GM18909 (cell line): ENCODE measurements around the gene FOXL3.

Experiments used
- ATAC-seq: cut with Tn5 transposase; IDR thresholded peaks from one replicate; pipeline ENCODE4 v1.9.1; 2021; ENCODE audit warnings: mild to moderate bottlenecking; ENCODE audit not compliant: unreplicated experiment, poor library complexity

The FOXL3 gene

GRCh38 chr7:318878-319661, 29.1 kb downstream of the FOXL3 start:
- ATAC-seq = no peak

GRCh38 chr7:320297-320696, 30.3 kb downstream of the FOXL3 start:
- ATAC-seq = no peak

- ATAC-seq = no peak
These were observed 32.2 kb downstream of the FOXL3 start for GRCh38 chr7:322111-322671.

- ATAC-seq = no peak
These were observed 32.7 kb downstream of the FOXL3 start for GRCh38 chr7:322708-323111.

- ATAC-seq = no peak
These were observed 33.4 kb downstream of the FOXL3 start for GRCh38 chr7:323410-323809.

GRCh38 chr7:324011-324410, 34.0 kb downstream of the FOXL3 start:
- no peak for ATAC-seq

GRCh38 chr7:325051-325798, 35.3 kb downstream of the FOXL3 start:
- ATAC-seq = no peak

GRCh38 chr7:325811-326210, 35.8 kb downstream of the FOXL3 start:
- no peak for ATAC-seq

- ATAC-seq = no peak
These were observed 36.3 kb downstream of the FOXL3 start for GRCh38 chr7:326273-326672.

GRCh38 chr7:326809-327232, 36.9 kb downstream of the FOXL3 start:
- no peak for ATAC-seq

GRCh38 chr7:327233-327931, 37.4 kb downstream of the FOXL3 start:
- ATAC-seq = no peak

- ATAC-seq = no peak
These were observed 38.2 kb downstream of the FOXL3 start for GRCh38 chr7:327991-328702.

- ATAC-seq = no peak
These were observed 39.8 kb downstream of the FOXL3 start for GRCh38 chr7:329691-330281.

GRCh38 chr7:330511-331230, 40.7 kb downstream of the FOXL3 start:
- ATAC-seq = no peak

GRCh38 chr7:332020-332517, 42.1 kb downstream of the FOXL3 start:
- ATAC-seq = no peak

GRCh38 chr7:332646-333392, 42.8 kb downstream of the FOXL3 start:
- ATAC-seq = no peak

GRCh38 chr7:333393-333764, 43.4 kb downstream of the FOXL3 start:
- ATAC-seq = no peak

- ATAC-seq = no peak
These were observed 44.8 kb downstream of the FOXL3 start for GRCh38 chr7:334618-335357.
